ENCODE results near the gene SIAE.

Gene SIAE

DNA sequence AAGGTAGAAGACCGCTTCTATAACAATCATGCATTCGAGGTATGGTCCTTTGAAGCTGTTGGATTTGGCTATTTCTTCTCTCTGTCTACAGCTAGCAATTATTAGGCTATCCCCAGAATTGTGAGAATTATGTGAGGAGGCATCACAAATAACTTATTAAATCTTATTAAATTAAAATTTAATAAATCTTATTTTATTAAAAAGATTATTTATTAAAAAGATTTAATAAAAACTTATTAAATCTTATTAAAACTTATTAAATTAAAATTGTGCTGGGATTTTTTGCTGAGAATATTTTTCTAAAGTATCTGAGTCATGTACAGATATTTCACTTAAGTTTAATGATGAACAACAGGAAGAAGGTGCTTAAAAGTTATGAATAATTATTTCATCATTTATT lies 7.9 kb upstream of the SIAE start:
- H3K27ac Mint-ChIP-seq, result no peak overlapping the region
- no peaks in the 10 kb centered on the region for H3K4me1 Mint-ChIP-seq
- ATAC-seq (ENCODE audit: low read depth) (no peak), DNase-seq (ENCODE audit: low spot score in 2 of 2) (no peak)
- peaks cover 10% of the 10 kb centered on the region for H3K9me3 Mint-ChIP-seq
- peaks cover 14% of the 10 kb centered on the region for H3K36me3 Mint-ChIP-seq
- H3K4me3 Mint-ChIP-seq, result no peak overlapping the region
- peaks cover 1% of the 10 kb centered on the region for H3K27me3 Mint-ChIP-seq

DNA sequence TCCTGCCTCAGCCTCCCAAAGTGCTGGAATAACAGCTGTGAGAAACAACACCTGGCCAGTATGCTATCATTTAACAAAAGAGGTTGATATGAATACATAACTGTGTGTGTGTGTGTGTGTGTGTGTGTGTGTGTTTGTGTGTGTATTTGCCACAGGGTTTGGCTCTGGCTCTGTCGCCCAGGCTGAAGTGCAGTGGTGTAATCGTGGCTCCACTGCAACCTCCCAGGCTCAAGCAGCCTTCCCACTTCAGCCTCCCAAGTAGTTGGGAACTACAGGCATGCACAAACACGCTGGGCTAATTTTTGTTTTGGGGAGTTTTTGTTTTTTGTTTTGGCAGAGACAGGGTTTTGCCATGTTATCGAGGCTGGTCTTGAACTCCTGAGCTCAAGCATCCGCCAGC lies 4.9 kb upstream of the SIAE start:
- peaks cover 7% of the 10 kb centered on the region for H3K9me3 Mint-ChIP-seq
- H3K27ac Mint-ChIP-seq, result no peak overlapping the region

DNA sequence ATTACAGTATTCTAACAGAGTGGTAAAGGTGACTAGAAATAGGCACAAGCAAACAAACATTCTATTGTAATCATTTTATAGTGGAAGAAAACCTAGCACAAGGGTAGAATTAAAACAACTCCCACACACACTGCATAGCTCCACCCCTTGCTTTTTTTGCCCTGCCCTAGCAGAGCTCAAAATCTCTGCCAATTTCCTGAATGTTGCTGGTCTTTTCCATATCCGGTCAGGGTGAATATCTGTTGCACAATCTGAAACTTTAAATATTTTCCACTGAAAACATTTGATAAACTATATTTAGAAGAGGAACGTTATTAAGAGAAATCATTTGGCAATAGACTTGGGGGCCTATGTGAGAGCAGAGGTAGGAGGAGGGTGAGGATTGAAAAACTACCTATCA lies 2.8 kb upstream of the SIAE start:
- Mint-ChIP-seq H3K4me3 (no peak overlapping the region), H3K27ac (no peak overlapping the region)
- DNase-seq (ENCODE audit: low spot score in 2 of 2), result no peak

More for the DNA sequence above, 4.9 kb upstream of the SIAE start:
- Mint-ChIP-seq H3K4me1 (peaks cover 4% of the 10 kb centered on the region), H3K36me3 (peaks cover 6% of the 10 kb centered on the region), H3K4me3 (no peak overlapping the region), H3K27me3 (peaks cover 1% of the 10 kb centered on the region)
- DNase-seq (ENCODE audit: low spot score in 2 of 2), result no peak
- ATAC-seq (ENCODE audit: low read depth), result no peak

DNA sequence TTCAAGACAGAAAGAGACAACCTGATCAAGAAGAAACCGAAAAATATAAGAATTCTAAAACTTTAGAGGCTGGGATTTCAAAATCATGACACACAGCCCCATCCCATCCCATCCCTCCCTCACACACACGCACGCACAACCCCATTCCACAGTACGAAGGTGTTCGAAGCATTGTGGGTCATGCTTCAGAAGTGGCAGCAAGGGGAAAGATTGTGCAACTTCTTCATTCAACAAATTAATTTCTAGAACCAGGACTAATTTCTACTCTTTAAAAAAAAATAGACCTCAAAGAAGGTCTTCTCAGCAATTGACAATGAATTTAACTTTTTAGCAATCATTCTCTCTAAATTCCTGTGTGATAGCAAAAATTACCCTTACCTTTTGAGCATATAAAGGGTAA lies 1.0 kb upstream of the SIAE start:
- DNase-seq (ENCODE audit: low spot score in 2 of 2) (no peak), ATAC-seq (ENCODE audit: low read depth) (no peak)
- no peaks in the 10 kb centered on the region for H3K9me3 Mint-ChIP-seq
- peak overlapping the region; percentile 91 for H3K4me3 Mint-ChIP-seq
- H3K4me1 Mint-ChIP-seq, result peaks cover 12% of the 10 kb centered on the region
- no peaks in the 10 kb centered on the region for H3K27me3 Mint-ChIP-seq
- H3K27ac Mint-ChIP-seq, result peak overlapping the region; percentile 98
- H3K36me3 Mint-ChIP-seq, result no peaks in the 10 kb centered on the region

More for the DNA sequence above, 2.8 kb upstream of the SIAE start:
- Mint-ChIP-seq H3K36me3 (no peaks in the 10 kb centered on the region), H3K4me1 (peaks cover 9% of the 10 kb centered on the region), H3K9me3 (no peaks in the 10 kb centered on the region), H3K27me3 (no peaks in the 10 kb centered on the region)
- ATAC-seq (ENCODE audit: low read depth), result no peak

DNA sequence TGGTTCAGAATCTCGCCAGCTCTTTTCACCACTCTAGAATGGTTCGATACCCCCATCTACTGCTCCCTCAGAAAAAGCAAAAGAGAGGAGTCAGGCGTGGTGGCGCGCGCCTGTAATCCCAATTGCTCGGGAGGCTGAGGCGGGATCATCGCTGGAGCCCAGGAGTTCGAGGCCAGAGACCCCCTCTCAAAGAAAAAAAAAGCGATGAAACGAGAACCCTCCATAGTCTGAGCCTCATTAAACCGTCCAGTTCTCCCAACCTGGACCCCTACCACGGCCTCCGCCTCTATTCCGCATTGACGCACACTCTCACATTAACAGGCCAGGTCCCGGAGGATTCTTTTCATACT lies 604 bp upstream of the SIAE start:
- Mint-ChIP-seq H3K36me3 (no peaks in the 10 kb centered on the region), H3K4me3 (peak overlapping the region; percentile 91), H3K9me3 (no peaks in the 10 kb centered on the region), H3K27me3 (no peaks in the 10 kb centered on the region), H3K4me1 (peaks cover 12% of the 10 kb centered on the region), H3K27ac (peak overlapping the region; percentile 98)
- DNase-seq (ENCODE audit: low spot score in 2 of 2), result no peak
- no peak for ATAC-seq (ENCODE audit: low read depth)

DNA sequence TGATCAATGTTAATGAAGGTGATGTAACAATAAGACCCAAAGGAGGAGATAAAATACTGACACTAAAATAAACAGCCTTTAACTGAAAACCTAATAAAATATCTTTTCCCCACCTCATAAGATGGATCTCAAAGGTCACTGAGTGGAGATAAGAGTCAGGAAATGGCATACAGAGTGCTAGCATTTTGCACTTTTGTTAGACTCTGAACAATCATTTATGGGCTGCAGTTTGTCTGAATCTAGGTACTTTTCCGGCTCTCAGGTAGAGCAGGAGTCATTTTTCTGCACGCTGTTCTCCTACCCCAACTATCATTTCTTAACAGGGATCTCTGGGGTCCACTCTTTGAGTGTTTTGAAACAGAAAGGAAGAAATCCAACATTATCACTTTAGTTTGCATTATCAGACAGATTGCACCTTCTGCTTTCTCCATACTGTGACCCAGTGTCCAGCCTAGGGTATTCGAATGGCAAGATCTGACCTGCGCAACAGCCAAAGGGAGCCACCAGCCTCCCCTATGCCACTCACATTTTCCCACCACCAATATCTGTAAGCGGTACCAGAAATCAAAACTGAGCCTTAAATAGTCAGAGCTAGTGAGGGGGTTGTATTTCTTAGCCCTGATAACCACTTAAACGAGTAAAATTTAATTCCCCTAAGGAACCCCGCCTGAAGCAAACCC lies 863 bp downstream of the SIAE start:
- H3K4me1 Mint-ChIP-seq, result peaks cover 12% of the 10 kb centered on the region
- H3K36me3 Mint-ChIP-seq, result no peaks in the 10 kb centered on the region
- no peaks in the 10 kb centered on the region for H3K27me3 Mint-ChIP-seq
- peak overlapping the region; percentile 91 for H3K4me3 Mint-ChIP-seq
- no peak for ATAC-seq (ENCODE audit: low read depth)
- H3K27ac Mint-ChIP-seq, result peak overlapping the region; percentile 98
- DNase-seq (ENCODE audit: low spot score in 2 of 2), result no peak
- no peaks in the 10 kb centered on the region for H3K9me3 Mint-ChIP-seq

DNA sequence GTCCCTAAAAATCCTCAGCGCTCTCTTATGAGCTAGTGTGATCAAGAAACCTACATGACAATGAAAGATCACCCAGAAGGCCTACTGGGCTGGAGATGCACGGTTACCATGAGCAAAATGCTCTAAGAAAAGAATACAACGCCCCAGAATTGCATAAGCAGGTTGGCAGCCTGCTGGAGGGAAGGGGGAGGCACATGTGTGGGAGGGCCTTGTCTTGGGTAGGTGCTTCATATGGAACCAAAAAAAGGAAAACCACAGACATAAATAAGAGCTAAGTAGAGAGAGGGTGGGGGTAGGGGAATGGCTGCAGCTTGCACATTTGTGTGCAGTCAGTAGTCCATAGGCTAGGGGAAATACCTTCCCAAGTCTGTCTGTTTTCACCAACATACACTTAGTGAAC lies 2.8 kb downstream of the SIAE start:
- ATAC-seq (ENCODE audit: low read depth) (no peak), DNase-seq (ENCODE audit: low spot score in 2 of 2) (no peak)
- Mint-ChIP-seq H3K27me3 (no peaks in the 10 kb centered on the region), H3K4me1 (peaks cover 12% of the 10 kb centered on the region), H3K4me3 (no peak overlapping the region), H3K27ac (no peak overlapping the region), H3K9me3 (no peaks in the 10 kb centered on the region), H3K36me3 (no peaks in the 10 kb centered on the region)

DNA sequence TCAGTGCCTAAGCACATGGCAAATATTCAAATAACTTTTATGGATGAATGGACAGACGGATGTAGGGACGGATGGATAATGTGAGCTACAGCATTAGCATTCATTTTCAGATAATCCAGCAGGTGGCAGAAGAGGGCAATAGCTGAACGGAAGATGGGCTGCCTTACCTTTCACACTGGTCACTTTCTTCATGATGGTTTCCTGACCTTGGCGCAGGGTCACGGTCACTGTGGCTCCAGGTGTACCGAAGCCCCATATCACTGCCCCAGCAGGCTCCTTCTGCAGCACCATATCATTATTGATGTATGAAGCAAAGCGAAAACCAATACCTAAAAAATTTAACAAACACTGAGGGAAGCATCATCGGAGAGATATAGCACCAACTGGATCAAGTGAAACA lies 4.3 kb downstream of the SIAE start:
- ATAC-seq (ENCODE audit: low read depth) (no peak), DNase-seq (ENCODE audit: low spot score in 2 of 2) (peak; percentile 32 to 63)
- H3K36me3 Mint-ChIP-seq, result no peaks in the 10 kb centered on the region
- H3K27ac Mint-ChIP-seq, result no peak overlapping the region
- no peaks in the 10 kb centered on the region for H3K27me3 Mint-ChIP-seq
- H3K4me3 Mint-ChIP-seq, result no peak overlapping the region
- no peaks in the 10 kb centered on the region for H3K9me3 Mint-ChIP-seq
- H3K4me1 Mint-ChIP-seq, result peaks cover 10% of the 10 kb centered on the region

DNA sequence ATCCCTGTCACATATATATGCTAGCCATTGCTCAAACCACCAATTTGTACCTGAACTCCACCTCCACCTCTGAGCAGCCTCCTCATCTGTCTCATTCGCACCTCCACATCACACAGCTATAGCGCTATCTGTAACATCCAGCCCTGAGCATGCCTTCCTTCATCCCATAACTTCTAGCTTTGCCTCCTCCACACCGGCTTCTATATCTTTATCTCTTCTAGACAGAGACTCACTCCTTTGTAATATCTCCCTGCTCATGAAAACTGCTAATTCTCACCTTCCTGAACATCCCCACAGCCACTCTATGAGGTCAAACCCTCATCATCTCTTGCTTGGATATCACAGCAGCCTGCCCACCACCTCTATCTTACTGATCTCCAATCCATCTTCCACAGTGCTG lies 5.9 kb downstream of the SIAE start:
- H3K36me3 Mint-ChIP-seq, result no peaks in the 10 kb centered on the region
- no peak for DNase-seq (ENCODE audit: low spot score in 2 of 2)
- no peak overlapping the region for H3K4me3 Mint-ChIP-seq
- no peaks in the 10 kb centered on the region for H3K9me3 Mint-ChIP-seq
- ATAC-seq (ENCODE audit: low read depth), result no peak
- H3K27ac Mint-ChIP-seq, result no peak overlapping the region
- H3K27me3 Mint-ChIP-seq, result no peaks in the 10 kb centered on the region
- peaks cover 3% of the 10 kb centered on the region for H3K4me1 Mint-ChIP-seq

DNA sequence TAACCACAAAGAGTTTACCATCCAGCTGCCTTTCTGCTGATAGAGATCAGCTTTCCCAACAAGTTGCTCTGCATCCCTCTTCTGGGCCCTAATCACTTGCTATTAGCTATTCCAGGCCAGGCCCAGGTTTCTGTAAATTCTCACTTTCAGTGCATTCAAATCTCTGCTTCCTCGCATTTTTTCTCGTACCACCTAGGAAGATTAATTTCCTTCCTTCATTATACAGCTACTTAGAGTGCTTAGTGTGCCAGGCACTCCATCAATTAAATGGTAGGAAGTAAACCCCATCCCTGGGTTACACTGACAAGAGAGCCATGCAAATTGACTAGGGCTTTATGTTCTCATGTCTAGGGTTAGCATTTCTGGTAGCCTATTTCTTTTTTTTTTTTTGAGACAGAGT lies 9.7 kb downstream of the SIAE start:
- no peaks in the 10 kb centered on the region for H3K4me1 Mint-ChIP-seq
- no peaks in the 10 kb centered on the region for H3K27me3 Mint-ChIP-seq
- ATAC-seq (ENCODE audit: low read depth), result no peak
- no peak overlapping the region for H3K4me3 Mint-ChIP-seq
- no peak for DNase-seq (ENCODE audit: low spot score in 2 of 2)
- H3K9me3 Mint-ChIP-seq, result no peaks in the 10 kb centered on the region
- H3K36me3 Mint-ChIP-seq, result peaks cover 4% of the 10 kb centered on the region
- H3K27ac Mint-ChIP-seq, result no peak overlapping the region

DNA sequence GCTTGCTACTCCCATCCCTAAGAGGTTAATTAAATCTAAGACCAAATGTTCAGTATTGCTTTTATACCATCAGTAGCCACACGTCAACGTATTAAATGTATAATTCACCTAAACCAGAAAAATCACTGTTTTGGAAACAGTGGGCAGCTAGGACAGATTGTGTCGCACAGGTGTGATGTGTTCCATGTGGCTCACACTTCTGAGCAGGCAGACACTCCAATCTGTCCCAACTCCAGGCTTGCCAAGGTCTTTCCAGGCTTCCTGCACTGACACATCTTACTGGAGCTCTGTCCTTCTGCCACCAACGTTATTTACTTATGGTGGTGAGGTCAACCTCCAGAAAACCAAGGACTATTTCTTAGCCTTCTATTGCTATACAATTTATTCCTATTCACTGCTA lies 11.4 kb downstream of the SIAE start:
- H3K4me3 Mint-ChIP-seq, result no peak overlapping the region
- no peaks in the 10 kb centered on the region for H3K4me1 Mint-ChIP-seq
- H3K36me3 Mint-ChIP-seq, result peaks cover 5% of the 10 kb centered on the region
- H3K9me3 Mint-ChIP-seq, result no peaks in the 10 kb centered on the region
- no peak overlapping the region for H3K27ac Mint-ChIP-seq
- no peak for DNase-seq (ENCODE audit: low spot score in 2 of 2)
- no peak for ATAC-seq (ENCODE audit: low read depth)
- no peaks in the 10 kb centered on the region for H3K27me3 Mint-ChIP-seq

DNA sequence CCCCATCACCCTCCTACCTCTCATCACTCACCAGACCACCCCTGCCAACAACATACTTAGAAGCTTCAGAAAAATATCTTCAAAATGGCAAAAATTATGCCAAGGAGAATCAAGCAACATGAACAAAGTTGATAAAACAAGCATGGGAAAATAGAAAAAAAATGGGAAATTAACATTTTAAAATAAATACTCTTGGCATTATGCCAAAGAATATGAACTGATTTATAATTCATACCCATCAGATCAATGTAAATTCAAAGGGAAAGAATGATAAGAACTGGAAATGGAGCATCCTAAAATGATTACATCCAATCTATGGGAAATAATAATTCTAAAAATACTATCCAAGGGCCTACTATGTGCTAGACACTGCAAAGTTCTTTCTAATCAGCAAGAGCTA lies 12.0 kb downstream of the SIAE start:
- H3K27me3 Mint-ChIP-seq, result no peaks in the 10 kb centered on the region
- H3K4me1 Mint-ChIP-seq, result no peaks in the 10 kb centered on the region
- no peak for DNase-seq (ENCODE audit: low spot score in 2 of 2)
- ATAC-seq (ENCODE audit: low read depth), result no peak
- H3K36me3 Mint-ChIP-seq, result peaks cover 5% of the 10 kb centered on the region
- no peaks in the 10 kb centered on the region for H3K9me3 Mint-ChIP-seq
- no peak overlapping the region for H3K4me3 Mint-ChIP-seq
- no peak overlapping the region for H3K27ac Mint-ChIP-seq

DNA sequence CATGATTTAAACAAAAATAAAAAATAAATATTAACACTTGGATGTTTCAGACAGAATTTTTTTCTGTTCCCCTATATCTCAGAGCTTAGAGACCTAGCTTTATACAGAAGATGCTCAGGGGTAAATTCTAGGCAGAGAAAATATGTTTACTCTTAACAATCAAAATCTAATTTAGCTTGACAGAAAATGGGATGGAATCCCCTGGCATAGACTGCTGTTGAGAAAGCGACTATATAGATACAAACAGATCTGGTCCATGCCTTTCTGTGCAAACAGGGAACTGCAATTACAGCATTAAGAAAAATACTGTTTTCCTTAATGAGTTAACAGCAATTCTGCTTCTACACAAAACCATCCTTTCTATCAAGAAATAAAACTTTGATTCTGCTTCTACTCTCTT lies 14.6 kb downstream of the SIAE start:
- Mint-ChIP-seq H3K4me3 (no peak overlapping the region), H3K36me3 (peaks cover 5% of the 10 kb centered on the region), H3K4me1 (no peaks in the 10 kb centered on the region), H3K9me3 (no peaks in the 10 kb centered on the region), H3K27ac (no peak overlapping the region), H3K27me3 (no peaks in the 10 kb centered on the region)
- DNase-seq (ENCODE audit: low spot score in 2 of 2) (no peak), ATAC-seq (ENCODE audit: low read depth) (no peak)

DNA sequence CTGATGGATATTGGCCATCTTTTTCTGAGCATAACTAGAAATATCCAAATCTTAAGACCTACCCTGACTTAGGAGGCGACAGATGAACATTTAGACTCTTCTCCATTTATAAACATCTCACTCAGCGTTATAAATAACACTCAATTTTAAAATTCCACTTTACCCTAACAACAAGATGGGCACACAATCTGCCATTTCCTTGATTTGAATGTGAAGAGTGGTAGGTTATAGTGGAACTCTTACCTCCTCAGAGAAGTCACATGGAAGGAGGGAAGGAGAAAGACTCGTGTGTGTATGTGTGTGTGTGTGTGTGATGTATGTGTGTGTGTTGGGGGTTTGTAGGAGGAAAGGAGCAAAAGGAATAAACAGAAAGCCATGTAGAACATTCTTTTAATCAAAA lies 15.0 kb downstream of the SIAE start:
- Mint-ChIP-seq H3K27ac (no peak overlapping the region), H3K27me3 (no peaks in the 10 kb centered on the region), H3K4me3 (no peak overlapping the region), H3K4me1 (no peaks in the 10 kb centered on the region), H3K36me3 (peaks cover 5% of the 10 kb centered on the region), H3K9me3 (no peaks in the 10 kb centered on the region)
- DNase-seq (ENCODE audit: low spot score in 2 of 2) (no peak), ATAC-seq (ENCODE audit: low read depth) (no peak)

DNA sequence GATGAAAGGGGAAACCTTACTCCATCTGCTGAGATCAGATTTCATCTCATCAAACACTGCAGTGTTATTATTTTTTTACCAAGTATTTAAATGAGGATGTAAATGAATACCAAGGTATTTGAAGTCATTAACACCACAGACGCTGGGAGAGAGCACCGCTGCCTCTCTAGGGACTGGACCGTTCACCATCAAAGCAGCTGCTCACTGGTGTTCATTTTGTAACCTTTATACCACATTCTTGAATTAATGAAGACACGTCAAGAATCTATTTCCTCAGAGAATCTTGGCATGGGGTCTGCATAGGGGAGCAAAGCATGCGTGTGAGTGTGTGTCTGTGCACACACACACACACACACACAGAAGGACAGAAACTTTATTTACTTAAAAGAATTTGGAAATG lies 15.6 kb downstream of the SIAE start:
- DNase-seq (ENCODE audit: low spot score in 2 of 2) (no peak), ATAC-seq (ENCODE audit: low read depth) (no peak)
- no peak overlapping the region for H3K27ac Mint-ChIP-seq
- no peaks in the 10 kb centered on the region for H3K4me1 Mint-ChIP-seq
- no peaks in the 10 kb centered on the region for H3K27me3 Mint-ChIP-seq
- no peak overlapping the region for H3K4me3 Mint-ChIP-seq
- peaks cover 10% of the 10 kb centered on the region for H3K36me3 Mint-ChIP-seq
- H3K9me3 Mint-ChIP-seq, result no peaks in the 10 kb centered on the region
